Vagina (tissue), 2 donors: ENCODE data around the gene GAB3. TPM values are rescaled to one million over a fixed set of nuclear protein-coding genes. Genes with fewer than 3 reads are reported as not detected.
A peak's percentile ranks its signal among the peaks of the same experiment; 100 is the strongest.
"Not testable (repeated sequence)": the region's sequence is repeated elsewhere in the genome, so short reads cannot be mapped to it uniquely, and the experiment has no call there.

Source experiments
- DNase-seq, 2 donors: peaks; one replicate each; pipeline ENCODE4 v3.0.0-alpha.2; 2017; ENCODE audit errors: extremely low spot score in 2 of 2
- H3K27ac ChIP-seq: fragments of 200-600 bp; sonication (generic); one replicate; pipeline ENCODE4 v1.5.1; 2019
- H3K27me3 ChIP-seq: fragments of 200-600 bp; sonication (generic); one replicate; pipeline ENCODE4 v1.5.1; 2019
- H3K36me3 ChIP-seq, 2 donors: fragments of 200-600 bp; sonication (generic); one replicate each; pipeline ENCODE4 v1.5.1; 2017 to 2019
- H3K4me1 ChIP-seq: fragments of 200-600 bp; sonication (generic); one replicate; pipeline ENCODE4 v1.5.1; 2019
- H3K4me3 ChIP-seq, 2 donors: fragments of 200-600 bp; sonication (generic); 1 replicate in 1 of 2; 2 replicates in 1 of 2; pipeline ENCODE4 v1.5.1; 2016 to 2019
- H3K9me3 ChIP-seq: fragments of 200-600 bp; sonication (generic); one replicate; pipeline ENCODE4 v1.5.1; 2019
- POLR2A ChIP-seq, 2 donors: fragments of 450-650 bp; IDR thresholded peaks; one replicate each; pipeline ENCODE4 v1.6.1; 2017; ENCODE audit warnings: antibody characterized with exemption in 2 of 2, mild to moderate bottlenecking in 2 of 2, moderate library complexity in 2 of 2
- POLR2AphosphoS5 ChIP-seq, 2 donors: sonication (generic); formaldehyde crosslinking; IDR thresholded peaks; one replicate each; pipeline ENCODE4 v1.9.0; 2017; ENCODE audit warnings: antibody characterized with exemption in 2 of 2, mild to moderate bottlenecking in 2 of 2, low read depth in 1 of 2; ENCODE audit not compliant: insufficient read depth in 1 of 2
- intact Hi-C: fragments of 100-400 bp; cut with DNase I; formaldehyde crosslinking; loops from one replicate; pipeline ENCODE4 v1.15.1; 2023
- total RNA-seq: library from RNA; depleted of rRNA; stranded (reverse); fragments of >200 nt; gene quantifications from one replicate; pipeline ENCODE4 v1.2.3, GENCODE V29; 2016
- TF ChIP-seq, protein P1 (sequence below), 3 experiments: fragments of 450-650 bp in 2 of 3; fragments of 200-600 bp in 1 of 3; sonication (generic) in 1 of 3; IDR thresholded peaks; one replicate each; pipeline ENCODE4 v1.5.1; 2017 to 2019; ENCODE audit warnings: antibody characterized with exemption in 3 of 3, mild to moderate bottlenecking in 2 of 3, moderate library complexity in 2 of 3

GAB3 gene
- total RNA-seq, 1 donor from 2014 or later: 7.6 TPM

DNA sequence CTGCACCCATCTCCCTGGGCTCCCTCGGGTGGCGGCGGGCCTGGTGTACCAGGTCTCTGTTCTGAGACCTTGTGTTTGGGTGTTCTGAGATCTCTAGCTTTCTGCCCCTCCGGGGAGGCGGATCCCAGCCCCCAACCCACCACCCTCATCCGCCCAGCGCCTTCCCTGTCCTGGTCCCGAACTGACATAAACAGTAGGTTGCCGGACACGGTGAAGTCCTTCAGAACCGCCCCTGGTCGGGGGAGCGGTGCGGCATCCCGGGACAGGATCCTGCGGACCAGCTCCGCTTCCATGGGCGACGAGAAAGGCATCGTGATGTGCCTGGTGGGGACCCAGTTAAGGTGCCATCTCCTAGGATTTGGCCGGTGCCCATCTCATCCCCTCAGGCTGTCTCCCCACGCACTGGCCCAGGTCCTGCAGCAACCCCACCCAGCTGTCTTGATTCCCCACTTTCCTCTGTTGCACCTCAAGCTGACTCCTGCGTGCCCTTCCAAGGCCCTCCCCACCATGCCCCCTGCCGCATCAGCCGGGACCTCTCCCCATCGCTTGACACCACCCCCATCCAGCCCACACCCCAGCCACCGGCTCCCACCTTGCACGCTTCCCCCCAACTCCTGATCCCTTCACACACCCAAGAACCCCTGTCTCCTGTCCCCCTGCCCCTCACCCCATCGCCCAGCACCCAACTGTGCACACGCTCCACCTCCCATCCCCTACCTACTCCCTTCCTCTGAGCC lies 98.4 kb downstream of the GAB3 start:
- Histone ChIP-seq H3K27ac (no peak overlapping the region), H3K9me3 (no peaks in the 10 kb centered on the region), H3K4me1 (no peaks in the 10 kb centered on the region), H3K4me3 (no peak overlapping the region), H3K36me3 (no peaks in the 10 kb centered on the region), H3K27me3 (no peaks in the 10 kb centered on the region)
- peak in 1 of 2 donors; percentile 80 for DNase-seq
- intact Hi-C loops: no loop called here
- no peak for TF ChIP-seq POLR2A (IDR thresholded peaks at IDR 0.05)
- TF ChIP-seq, protein P1, sequence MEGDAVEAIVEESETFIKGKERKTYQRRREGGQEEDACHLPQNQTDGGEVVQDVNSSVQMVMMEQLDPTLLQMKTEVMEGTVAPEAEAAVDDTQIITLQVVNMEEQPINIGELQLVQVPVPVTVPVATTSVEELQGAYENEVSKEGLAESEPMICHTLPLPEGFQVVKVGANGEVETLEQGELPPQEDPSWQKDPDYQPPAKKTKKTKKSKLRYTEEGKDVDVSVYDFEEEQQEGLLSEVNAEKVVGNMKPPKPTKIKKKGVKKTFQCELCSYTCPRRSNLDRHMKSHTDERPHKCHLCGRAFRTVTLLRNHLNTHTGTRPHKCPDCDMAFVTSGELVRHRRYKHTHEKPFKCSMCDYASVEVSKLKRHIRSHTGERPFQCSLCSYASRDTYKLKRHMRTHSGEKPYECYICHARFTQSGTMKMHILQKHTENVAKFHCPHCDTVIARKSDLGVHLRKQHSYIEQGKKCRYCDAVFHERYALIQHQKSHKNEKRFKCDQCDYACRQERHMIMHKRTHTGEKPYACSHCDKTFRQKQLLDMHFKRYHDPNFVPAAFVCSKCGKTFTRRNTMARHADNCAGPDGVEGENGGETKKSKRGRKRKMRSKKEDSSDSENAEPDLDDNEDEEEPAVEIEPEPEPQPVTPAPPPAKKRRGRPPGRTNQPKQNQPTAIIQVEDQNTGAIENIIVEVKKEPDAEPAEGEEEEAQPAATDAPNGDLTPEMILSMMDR (IDR thresholded peaks at IDR 0.05): no peak
- TF ChIP-seq POLR2AphosphoS5 (IDR thresholded peaks at IDR 0.05; ENCODE audit: insufficient read depth in 1 of 2, low read depth in 1 of 2): no peak

GRCh38 chrX:154650221-154650510 lies 100.7 kb downstream of the GAB3 start:
- peak in 1 of 2 donors; percentile 90 for DNase-seq
- H3K9me3 ChIP-seq: no peaks in the 10 kb centered on the region
- no peaks in the 10 kb centered on the region for H3K27me3 ChIP-seq
- intact Hi-C loops: no loop called here
- H3K36me3 ChIP-seq: no peaks in the 10 kb centered on the region
- no peak overlapping the region for H3K4me3 ChIP-seq
- H3K4me1 ChIP-seq: no peaks in the 10 kb centered on the region
- TF ChIP-seq POLR2A (IDR thresholded peaks at IDR 0.05) (no peak), POLR2AphosphoS5 (IDR thresholded peaks at IDR 0.05; ENCODE audit: insufficient read depth in 1 of 2, low read depth in 1 of 2) (no peak)
- TF ChIP-seq, protein P1 (IDR thresholded peaks at IDR 0.05): no peak
- no peak overlapping the region for H3K27ac ChIP-seq

DNA sequence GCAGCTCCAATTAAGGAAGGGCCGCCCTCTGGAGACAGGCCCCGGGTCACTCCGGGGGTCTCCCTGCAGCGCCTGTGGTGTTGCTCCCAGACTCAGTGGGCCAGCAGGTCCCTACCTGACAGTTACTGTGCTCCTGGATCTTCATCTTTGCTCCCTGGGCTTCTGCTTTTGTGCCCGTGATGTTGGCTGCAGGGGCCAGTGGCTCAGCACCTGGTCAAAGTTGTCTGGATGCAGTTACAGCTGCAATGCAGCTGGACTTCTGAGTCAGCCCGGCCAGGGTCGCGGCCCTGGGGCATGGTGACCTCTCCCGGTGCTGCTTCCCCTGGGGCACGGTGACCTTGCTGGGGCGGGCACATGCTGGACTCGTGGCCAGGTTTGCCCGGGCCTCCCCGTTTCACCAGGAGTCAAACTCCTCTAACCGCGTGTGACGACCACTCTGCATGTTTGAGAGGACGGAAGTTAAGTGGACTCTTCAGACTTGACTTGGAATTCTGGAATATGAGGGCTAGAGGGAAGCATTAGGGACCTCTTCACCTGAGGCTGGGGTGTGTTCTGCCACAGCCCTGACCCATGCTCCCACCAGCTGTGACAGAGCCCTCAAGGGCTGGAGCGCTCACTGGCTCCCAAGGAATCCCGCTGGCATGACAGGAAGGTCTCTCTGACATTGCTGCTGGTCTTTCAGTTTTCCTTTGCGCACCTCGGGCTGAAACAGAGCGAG lies 101.2 kb downstream of the GAB3 start:
- intact Hi-C loops: no loop called here
- DNase-seq: peak in 1 of 2 donors; percentile 54
- Histone ChIP-seq H3K27ac (no peak overlapping the region), H3K4me1 (no peaks in the 10 kb centered on the region), H3K9me3 (no peaks in the 10 kb centered on the region), H3K36me3 (no peaks in the 10 kb centered on the region), H3K4me3 (no peak overlapping the region), H3K27me3 (no peaks in the 10 kb centered on the region)
- TF ChIP-seq, protein P1 (IDR thresholded peaks at IDR 0.05): no peak
- TF ChIP-seq POLR2A (IDR thresholded peaks at IDR 0.05) (no peak), POLR2AphosphoS5 (IDR thresholded peaks at IDR 0.05; ENCODE audit: insufficient read depth in 1 of 2, low read depth in 1 of 2) (no peak)

GRCh38 chrX:154648931-154649330 lies 101.9 kb downstream of the GAB3 start:
- Histone ChIP-seq H3K4me1 (no peaks in the 10 kb centered on the region), H3K4me3 (no peak overlapping the region), H3K27me3 (no peaks in the 10 kb centered on the region), H3K36me3 (no peaks in the 10 kb centered on the region), H3K27ac (no peak overlapping the region), H3K9me3 (no peaks in the 10 kb centered on the region)
- intact Hi-C loops: no loop called here
- no peak for TF ChIP-seq POLR2AphosphoS5 (IDR thresholded peaks at IDR 0.05; ENCODE audit: insufficient read depth in 1 of 2, low read depth in 1 of 2)
- TF ChIP-seq, protein P1 (IDR thresholded peaks at IDR 0.05): no peak
- no peak for TF ChIP-seq POLR2A (IDR thresholded peaks at IDR 0.05)
- DNase-seq: peak in 1 of 2 donors; percentile 42

- H3K27ac ChIP-seq, H3K36me3 ChIP-seq, H3K4me3 ChIP-seq, DNase-seq, H3K9me3 ChIP-seq, H3K27me3 ChIP-seq, intact Hi-C loops, H3K4me1 ChIP-seq: not testable (repeated sequence)
These were observed 105.0 kb downstream of the GAB3 start for GRCh38 chrX:154645745-154646378.

- H3K27me3 ChIP-seq, DNase-seq, H3K4me3 ChIP-seq, H3K36me3 ChIP-seq, H3K9me3 ChIP-seq, intact Hi-C loops, H3K27ac ChIP-seq, H3K4me1 ChIP-seq: not testable (repeated sequence)
These were observed 107.2 kb downstream of the GAB3 start for GRCh38 chrX:154643708-154644107.

DNA sequence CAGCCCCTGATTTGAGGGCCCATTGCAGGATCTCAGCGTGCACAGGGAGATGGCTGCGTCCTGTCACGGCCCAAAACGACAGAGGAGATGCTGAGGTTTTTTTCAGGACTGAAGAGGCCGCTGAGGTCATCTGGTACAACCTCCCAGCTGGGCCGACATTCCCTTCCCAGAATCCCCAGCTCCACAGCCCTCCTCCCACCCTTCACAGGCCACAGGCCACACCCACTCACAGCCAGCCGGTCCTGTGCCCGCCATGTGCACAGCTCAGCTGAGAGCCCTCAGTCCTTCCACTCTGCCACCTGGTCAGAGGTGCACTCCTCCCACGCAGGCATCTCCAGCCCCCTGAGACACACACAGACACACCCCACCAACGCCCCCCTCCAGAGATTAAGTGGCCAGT lies 109.1 kb downstream of the GAB3 start:
- H3K27ac ChIP-seq, H3K4me1 ChIP-seq, intact Hi-C loops: not testable (repeated sequence)

DNA sequence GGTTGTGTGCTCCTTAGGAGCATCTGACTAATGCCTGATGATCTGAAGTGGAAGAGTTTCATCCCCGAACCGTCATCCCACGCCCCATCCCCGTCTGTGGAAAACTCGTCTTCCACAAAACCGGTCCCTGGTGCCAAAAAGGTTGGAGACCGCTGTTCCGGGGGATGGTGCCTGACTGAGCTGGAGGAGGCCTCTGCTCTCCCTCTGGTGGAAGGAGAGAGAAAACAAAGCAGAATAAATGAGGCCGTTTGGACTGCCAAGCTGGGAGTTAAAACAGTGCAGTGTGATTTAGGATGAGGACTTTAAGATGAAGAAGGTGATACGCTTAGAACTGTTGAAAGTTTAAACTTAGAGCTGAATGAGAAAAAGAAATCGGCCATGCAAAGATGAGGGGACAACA lies 117.2 kb downstream of the GAB3 start:
- H3K9me3 ChIP-seq, H3K27ac ChIP-seq, H3K4me3 ChIP-seq, H3K36me3 ChIP-seq, intact Hi-C loops, H3K27me3 ChIP-seq, DNase-seq, H3K4me1 ChIP-seq: not testable (repeated sequence)

More for the DNA sequence above, 109.1 kb downstream of the GAB3 start:
- H3K27me3 ChIP-seq, H3K4me3 ChIP-seq, H3K36me3 ChIP-seq, DNase-seq, H3K9me3 ChIP-seq: not testable (repeated sequence)
